IPS-NIHi11 (cell line): Measurements from ENCODE around the gene AKAP13.

Experiments used
- DNase-seq: peaks from one replicate; pipeline ENCODE4 v3.0.0; 2012; ENCODE audit warnings: mixed read lengths, low spot score

AKAP13 gene

DNA sequence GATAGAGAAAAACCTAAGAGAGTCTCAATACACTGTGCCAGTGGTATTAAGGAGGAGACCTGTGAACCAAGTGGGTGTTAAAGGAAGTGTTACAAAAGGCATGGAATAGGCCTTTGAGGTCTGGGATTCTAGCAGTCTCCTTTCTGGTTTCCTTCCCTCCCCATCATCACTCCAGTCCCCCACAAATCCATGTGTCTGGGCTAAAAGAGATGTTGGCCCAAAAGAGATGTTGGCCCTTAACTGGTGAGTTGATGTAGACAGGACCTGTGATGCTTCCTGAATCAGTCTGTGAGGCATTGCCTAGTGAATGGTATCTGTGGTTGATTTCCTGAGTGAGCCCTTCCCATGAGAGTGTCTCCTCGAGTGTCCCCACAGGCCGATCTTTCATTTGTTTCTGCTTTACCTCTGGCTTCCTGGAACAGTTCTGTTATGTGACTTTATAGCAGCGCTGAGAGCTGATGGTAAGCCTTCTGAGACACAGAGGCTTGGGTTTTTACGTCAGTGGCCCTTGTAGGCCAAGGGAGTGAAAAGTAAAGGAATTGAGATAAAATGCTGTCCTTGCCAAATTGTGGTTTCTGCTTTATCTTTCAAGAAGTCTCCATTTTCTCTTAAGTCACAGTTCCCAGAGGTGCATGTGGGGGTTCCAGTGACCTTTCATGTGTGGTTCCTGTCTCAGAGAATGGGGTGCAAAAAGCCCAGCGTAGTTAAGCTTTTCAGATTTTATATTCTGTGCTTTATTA lies 326.5 kb downstream of the AKAP13 start:
- DNase-seq: no peak

DNA sequence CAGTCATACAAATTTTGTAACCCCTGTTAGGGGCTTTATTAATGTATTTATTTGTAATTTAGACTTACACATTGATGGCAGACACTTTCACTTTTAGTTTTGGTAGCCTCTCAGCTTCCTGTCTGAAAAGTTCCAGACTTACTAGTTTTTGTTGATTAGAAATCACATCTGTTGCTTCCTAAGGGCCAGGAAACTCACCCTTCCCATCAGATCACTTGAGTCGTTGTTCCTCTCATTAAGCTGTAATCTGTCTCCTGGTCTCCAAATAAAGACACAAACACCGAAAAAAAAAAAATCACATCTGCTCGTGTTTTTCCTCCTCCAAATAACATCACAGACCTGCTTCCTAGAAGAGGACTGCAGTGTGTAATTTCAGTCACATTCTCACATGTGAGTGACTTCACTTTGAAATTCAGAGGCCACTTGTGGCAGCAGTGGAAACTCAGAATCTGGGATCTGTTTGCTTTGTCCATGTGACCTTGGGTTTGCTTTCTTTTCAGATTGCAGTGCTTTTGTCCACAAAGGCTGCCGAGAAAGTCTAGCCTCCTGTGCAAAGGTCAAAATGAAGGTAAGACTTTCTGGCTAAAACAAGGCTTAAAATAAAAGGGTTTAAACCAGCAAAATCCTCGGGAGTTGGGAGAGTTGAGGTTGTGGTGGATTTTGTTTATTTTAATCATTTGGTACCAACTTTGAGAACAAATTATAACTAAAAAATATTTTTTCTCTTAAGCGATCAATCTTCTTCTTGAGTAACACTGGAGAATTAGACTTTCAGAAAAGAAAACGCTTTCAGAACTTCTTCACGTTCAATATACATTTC lies 327.3 kb downstream of the AKAP13 start:
- DNase-seq: no peak

DNA sequence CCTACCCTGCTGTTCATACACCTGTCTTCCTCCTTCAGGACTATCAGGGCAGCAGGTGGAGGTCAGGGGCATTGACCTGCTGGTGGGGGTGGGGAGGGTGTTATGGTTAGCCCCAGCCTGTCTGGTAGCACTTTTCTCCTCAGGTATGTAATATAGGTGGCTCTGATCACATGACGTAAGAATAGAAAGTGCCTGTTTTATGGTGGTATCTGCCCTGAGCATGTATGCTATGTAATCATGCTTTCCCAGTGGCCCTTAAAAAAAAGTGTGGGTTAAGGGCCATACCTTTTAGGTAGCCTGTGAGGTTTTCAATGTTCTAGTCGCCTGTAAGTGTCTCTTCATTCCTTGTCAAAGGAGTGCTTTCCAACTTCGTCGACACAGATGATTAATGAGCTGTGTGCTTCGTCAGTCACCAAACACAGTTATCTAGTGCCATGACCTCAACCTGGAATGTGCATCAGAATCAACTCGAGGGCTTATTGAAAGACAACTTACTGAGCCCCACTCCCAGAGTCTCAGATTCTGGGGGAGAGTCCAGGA lies 328.1 kb downstream of the AKAP13 start:
- no peak for DNase-seq

DNA sequence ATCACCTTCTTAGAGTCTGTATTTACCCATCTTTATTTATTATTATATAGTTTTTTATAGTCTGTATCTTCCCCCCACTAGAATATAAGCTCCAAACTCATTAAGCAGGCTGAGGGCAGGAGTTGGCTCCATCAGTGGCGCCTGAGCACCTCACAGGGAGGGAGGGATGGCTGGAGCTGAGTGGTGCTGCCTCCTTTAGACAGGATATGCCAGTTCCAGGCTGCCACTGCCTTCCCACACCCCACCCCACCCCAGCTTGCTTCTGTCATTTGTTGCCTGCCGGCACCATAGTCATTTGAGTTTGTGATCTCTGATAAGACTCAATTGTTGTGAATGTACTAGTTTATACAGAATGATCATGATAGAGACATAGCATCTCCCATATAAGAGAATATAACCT lies 328.8 kb downstream of the AKAP13 start:
- no peak for DNase-seq

DNA sequence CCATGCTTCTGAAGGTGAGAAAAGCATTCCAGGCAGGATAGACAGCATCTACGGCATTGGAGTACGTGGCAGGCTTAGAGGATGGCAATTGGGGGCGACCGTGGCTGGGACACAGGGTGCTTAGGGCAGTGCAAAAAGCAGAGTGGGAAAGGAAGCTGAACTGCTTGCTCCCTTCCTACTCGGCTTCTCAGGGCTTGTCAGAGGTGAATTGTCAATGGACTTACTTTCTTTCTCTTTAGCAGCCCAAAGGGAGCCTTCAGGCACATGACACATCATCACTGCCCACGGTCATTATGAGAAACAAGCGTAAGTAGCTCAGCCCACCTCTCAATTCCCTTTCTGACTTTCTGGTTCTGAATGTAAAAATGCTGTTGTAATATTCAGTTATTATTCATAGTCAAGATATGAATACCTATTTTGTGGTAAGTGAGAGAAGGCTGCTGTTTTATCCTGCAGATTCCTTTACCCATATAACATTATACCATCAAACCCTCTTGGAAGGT lies 330.0 kb downstream of the AKAP13 start:
- no peak for DNase-seq

DNA sequence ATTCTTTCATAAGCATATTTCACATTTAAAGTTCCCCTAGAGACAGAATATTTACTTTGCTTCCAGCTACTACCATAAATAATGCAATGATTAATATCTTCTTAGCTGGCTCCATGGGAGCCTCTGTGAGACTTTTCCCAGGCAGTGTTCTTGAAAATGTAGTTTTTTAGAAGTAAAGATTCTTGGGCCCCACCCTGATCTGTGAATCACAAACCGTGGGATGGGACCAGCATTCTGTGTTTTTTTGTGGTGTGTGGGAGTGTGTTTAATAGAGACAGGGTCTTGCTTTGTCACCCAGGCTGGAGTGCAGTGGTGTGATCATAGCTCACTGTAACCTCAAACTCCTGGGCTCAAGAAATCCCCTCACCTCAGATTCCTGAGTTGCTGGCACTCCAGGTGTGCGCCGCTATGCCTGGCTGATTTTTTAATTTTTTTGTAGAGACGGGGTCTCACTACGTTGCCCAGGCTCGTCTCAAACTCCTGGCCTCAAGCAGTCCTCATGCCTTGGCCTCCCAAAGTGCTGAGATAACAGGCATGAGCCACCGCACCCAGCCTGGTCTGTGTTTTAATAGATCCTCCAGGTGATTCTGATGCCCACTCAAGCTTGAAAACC lies 331.3 kb downstream of the AKAP13 start:
- DNase-seq: no peak

DNA sequence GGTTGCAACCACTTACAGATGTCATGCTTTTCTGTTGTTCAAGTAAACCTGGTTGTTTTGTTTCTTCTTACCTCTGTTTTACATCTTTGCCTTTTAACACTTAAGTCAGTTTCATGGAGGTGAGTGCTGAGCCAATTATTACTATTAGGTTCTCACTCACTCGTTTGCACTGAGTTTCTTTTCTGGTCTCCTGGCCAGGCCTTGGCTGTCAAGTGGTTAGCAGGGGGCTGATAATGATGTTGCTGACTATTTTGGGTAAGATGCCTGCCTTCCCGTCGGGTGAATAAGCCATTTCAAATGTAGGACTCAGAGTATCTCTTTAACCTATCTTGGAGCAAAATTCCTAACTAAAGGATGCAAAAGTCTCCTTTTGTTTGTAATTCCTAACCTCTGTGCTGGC lies 335.9 kb downstream of the AKAP13 start:
- no peak for DNase-seq

DNA sequence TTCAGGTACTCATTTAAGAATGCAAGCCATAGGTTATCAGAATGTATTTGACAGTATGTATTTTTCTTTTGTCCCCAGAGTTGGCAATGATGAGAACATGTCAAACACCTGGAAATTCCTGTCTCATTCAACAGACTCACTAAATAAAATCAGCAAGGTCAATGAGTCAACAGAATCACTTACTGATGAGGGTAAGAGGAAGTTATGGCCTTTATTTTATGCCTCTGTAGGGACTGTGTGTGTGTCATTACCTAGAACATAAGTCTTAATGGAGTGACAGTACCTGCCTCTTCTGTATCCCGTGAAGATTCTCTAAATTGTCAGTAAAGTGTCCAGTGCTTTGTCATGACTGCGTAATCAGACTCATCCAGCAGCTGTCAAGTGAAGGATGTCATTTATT lies 336.8 kb downstream of the AKAP13 start:
- no peak for DNase-seq

DNA sequence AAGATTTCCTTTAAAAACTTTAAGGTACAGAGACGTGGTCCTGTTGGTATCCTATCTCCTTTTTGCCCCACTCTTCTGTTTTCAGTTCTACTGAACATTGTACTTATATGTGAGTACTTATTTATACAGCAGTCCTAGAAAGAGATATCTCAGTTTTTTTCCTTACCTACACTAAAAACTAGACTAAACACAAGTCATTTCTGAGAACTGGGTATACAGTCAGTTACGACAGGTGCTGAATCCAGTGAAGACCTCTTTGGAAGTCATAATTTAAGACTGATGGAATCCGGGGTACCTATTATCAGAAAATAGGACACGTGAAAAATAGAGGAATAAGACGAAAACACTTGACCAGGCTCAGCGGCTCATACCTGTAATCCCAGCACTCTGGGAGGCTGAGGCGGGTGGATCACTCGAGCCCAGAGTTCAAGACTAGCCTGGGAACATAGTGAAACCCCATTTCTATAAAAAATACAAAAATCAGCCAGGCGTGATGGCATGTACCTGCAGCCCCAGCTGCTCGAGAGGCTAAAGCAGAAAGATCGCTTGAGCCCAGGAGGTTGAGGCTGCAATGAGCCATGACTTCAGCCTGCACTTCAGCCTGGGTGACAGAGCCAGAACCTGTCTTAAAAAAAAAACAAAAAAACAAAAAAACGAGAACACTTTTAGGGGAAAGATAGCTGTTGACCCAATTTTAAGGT lies 338.0 kb downstream of the AKAP13 start:
- no peak for DNase-seq

DNA sequence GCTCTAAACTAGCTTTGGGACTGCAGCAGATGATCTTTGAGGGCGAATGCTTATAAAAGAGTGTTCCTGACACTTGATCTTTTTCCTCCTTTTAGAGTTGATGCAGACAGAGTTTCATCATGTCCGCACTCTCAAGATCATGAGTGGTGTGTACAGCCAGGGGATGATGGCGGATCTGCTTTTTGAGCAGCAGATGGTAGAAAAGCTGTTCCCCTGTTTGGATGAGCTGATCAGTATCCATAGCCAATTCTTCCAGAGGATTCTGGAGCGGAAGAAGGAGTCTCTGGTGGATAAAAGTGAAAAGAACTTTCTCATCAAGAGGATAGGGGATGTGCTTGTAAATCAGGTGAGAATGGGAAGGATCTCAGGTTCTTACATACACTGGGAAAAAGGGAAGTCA lies 338.6 kb downstream of the AKAP13 start:
- DNase-seq: no peak

DNA sequence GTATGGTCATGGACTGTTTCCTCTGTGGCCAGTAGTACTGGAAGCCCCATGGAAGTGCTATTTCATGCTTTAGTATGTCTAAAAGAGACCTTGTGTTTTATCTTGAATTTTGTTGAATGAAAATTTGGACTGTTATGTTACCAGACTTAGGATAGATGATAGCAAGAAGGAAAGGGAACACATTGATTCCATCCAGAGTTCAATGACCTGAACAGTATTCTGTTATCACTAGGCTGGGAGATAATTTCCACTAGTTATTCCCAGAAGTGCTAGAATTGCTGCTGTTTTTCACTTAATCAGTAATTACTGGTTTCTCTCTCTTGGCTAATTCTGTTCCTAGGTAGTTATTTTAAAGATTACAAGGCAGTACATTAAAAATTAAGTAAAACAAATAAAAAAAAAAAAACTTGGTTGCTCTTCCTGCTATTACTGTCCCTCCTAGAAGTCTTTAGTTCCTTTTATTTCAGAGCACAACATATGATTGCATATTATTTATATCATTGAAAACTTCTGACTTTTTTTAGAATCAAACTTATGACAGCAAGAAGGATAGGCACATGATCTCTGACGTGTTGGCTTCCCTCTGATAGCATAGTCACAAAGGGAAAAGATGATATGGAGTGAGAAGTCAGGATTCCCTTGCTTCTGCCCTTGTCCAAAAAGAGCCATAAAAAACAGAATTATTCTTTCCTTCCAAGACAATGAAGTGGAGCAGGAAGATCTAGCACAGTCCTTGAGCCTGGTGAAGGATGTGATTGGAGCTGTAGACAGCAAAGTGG lies 342.2 kb downstream of the AKAP13 start:
- DNase-seq: no peak

DNA sequence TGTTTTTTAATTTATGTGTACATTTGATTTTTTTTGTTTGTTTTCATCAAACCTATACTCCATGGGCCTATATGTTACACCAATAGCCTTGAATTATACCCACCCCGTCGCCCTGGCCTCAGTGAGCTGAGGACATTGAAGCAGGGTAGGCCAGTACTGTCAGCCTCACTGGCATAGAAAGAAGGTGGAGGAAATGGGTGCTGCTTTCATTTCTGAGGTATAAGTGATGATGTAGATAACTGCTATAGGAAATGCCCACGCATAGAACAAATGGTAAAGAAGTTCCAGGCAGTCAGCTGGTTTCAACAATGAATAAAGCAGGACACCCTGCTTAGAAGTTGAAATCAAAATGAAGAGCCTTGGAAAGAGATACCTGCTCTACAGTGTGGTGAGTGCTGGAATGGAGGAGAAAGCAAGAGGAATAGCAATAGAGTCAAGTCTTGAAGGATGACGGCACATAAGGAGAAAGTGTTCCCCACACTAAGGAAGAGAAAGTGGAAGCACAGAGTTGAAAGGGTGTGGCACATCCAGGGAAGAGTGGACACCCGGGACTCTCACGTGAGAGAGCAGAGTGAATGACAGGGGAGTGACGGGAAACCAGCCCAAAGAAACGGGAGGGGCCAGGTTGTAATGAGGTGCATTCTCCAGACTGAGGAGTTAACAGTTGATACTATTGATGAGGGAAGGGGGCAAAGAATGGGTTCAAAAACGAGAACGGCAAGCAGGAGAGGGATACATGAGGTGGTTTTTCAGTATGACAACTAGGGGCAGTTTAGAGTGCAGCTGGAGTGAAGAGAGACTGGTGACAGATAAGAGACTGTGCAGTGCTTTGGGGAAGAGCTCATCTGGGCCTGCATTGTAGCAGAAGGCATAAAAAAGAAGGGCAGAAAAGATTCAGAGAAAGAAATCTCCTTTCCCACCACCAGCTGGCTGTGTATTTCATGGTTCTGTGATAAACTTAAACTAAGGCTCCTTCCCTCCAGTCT lies 343.9 kb downstream of the AKAP13 start:
- no peak for DNase-seq

DNA sequence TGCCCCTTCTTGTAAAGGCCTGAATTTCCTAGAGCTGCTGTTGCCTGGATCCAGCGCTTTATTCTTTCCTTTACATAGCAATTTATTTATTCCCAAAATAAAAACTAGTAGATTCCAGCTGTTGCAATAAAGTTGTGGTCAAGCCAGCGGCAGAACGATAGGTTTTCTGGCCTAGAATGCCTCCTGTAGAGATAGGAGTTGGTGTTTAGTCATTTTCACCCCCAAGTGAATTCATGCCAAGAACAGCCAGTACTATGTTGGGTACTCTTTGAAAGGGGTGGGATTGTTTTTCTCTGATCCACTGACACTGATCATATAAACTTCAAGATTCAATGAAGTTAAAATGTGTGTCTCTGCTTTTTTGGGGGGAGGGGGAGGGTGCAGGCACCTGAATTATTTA lies 344.6 kb downstream of the AKAP13 start:
- no peak for DNase-seq

DNA sequence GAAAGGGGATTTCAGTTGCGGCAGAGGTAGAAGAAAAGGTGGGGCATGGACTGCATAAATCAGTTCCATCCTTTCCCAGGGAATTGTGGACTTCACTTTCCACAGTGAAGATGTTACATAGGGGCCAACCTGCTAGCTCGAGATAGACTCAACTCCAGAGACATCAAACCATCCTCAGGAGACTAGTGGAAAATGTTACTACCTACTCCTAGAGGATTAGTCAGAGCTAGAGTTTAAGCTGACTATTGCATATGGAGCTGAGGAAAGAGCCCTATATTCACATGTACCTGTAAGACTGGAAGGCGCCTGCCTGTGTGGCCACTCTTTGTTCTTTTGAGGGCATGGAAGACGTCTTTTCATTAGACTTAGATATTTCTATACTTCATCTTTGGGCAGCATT lies 345.2 kb downstream of the AKAP13 start:
- DNase-seq: no peak

DNA sequence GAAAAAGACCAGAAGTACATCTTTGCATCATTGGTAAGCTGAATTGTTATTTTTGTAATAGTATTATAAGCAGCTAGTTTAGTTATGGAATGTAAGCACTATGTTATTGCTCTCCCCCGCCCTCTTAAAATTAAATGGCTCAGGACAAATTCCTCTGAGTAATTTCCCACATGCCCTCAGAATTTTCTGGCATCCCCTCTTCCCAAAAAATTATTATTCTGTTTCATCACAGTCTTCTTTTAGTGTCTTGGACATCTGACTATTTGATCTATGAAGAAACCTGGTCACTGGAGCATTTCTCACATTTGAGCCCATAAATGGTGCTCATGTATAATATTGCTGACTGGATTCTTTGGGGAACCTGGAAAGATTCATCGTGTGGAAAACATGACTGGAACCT lies 346.1 kb downstream of the AKAP13 start:
- DNase-seq: no peak

DNA sequence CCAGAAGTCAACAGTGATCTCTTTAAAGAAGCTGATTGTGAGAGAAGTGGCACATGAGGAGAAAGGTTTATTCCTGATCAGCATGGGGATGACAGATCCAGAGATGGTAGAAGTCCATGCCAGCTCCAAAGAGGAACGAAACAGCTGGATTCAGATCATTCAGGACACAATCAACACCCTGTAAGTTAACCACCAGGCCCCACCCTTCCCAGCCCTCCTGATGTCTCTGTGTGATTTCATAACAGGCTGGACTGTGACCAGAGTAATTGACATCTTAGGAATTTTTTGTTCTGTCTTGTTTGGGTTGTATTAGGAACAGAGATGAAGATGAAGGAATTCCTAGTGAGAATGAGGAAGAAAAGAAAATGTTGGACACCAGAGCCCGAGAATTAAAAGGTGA lies 346.7 kb downstream of the AKAP13 start:
- no peak for DNase-seq

DNA sequence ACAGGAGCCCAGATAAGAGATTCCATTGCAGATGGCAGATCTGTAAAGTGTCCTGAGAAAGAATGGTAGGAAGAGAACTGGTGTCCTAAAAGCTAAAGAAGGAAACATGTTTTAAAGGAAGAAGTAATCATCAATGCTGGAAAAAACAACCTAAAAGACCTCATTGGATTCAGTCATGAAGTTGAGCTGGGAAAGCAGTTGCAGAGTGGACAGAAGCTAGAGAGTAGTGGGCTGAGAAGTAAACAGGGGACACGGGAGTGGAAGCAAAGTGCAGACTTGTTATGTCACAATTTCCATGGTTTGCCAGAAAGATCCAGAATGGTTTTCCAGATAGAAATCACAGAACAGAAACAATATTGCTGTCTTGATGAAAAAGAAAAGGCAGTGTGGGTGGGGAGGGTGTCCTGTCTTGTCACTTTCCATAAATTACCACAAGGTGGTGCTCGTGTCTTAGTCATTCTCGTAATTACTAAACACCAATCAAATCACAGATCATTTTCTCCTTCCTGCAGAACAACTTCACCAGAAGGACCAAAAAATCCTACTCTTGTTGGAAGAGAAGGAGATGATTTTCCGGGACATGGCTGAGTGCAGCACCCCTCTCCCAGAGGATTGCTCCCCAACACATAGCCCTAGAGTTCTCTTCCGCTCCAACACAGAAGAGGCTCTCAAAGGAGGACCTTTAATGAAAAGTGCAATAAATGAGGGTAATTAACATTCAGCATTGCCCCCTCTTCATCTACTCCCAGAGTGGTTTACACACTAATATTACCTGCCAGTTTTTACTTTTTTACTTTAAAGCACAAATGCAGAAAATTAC lies 349.8 kb downstream of the AKAP13 start:
- DNase-seq: peak; percentile 72

DNA sequence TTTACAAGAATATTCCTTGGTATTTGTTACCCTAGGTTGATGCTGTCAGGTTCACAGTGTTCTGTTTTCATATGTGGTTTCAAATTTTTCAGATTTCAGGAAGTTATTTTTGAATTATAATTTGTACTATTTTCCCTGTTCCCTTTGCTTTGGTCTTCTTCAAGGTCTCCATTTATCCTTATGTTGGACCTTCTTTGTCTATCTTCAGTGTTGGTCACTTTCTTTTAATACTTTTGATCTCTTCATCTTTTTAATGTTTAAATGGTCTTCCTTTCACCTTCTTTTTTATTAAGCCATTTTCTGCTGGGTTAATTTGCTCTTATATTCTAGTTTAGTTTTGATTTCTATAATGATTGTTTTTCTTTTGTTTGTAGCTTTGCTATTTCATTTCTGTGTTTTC lies 353.0 kb downstream of the AKAP13 start:
- DNase-seq: no peak

DNA sequence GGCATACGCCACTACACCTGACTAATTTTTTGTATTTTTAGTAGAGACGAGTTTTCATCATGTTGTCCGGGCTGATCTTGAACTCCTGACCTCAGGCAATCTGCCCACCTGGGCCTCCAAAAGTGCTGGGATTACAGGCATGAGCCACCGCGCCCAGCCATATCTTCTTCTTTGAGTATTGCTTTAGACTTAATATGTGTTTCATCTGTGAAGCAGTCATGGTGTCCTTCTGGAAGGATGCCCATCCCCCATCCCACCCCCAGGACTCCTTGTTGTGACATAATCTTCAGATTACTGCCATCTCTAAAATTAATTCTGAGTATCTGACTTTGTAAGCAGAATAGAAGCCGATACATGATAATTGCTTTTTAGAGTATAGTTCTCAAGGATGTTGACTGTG lies 356.7 kb downstream of the AKAP13 start:
- no peak for DNase-seq
